Measurements from ENCODE around the gene DTD2. TPM values are rescaled to one million over a fixed set of nuclear protein-coding genes. Genes with fewer than 3 reads are reported as not detected.

DTD2 gene
- total and polyA plus RNA-seq, 2 experiments from 2014 or later = 13.4 to 54.4 TPM

DNA sequence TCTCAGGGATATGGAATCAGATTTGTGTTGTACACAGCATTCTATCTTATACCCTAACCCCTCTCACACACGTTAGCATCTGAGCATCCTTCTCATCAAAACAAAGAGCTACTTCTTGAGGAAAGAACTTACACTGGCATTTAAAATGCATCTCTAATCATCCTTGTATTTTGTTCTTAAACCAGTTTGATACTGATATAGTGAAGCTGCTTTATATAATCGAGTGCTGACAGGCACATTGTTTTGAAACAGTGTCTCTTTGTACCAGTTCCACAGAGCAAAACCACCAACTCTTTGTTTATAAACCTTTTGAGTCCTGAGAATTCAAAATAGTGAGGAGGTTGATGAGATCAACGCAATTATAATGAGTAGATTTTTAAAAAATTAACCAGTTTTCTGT is 21.7 kb upstream of the DTD2 start:
- TF ChIP-seq EZH2 (IDR thresholded peaks at IDR 0.05; ENCODE audit: insufficient read depth, poor library complexity, severe bottlenecking) = no peak
- no peak for TF ChIP-seq EZH2phosphoT487 (IDR thresholded peaks at IDR 0.05; ENCODE audit: insufficient read depth, low read depth)
- H3K27me3 ChIP-seq (replicated peaks; ENCODE audit: insufficient read depth) = no peaks in the 10 kb centered on the region
- DNase-seq = no peak
- in situ Hi-C loops (cut with MboI) = no loop called here
- H4K20me1 ChIP-seq (ENCODE audit: insufficient read depth) = no peaks in the 10 kb centered on the region
- H3K9me3 ChIP-seq (ENCODE audit: low read depth) = no peaks in the 10 kb centered on the region
- H3K4me2 ChIP-seq (ENCODE audit: unreplicated experiment) = no peak overlapping the region
- H3K9me2 ChIP-seq (ENCODE audit: insufficient read depth) = no peaks in the 10 kb centered on the region
- no peaks in the 10 kb centered on the region for H3K4me1 ChIP-seq (ENCODE audit: insufficient read depth)
- no peaks in the 10 kb centered on the region for H3K36me3 ChIP-seq (ENCODE audit: low read depth)
- H2AFZ ChIP-seq = no peak overlapping the region
- no peaks in the 10 kb centered on the region for H3F3A ChIP-seq (ENCODE audit: insufficient read depth)
- WGBS, 2 experiments (ENCODE audit: low coverage in 1 of 2, low lambda C conversion rate in 2 of 2, missing lambda C conversion rate in 2 of 2) = 57 to 66% methylated on average over 3 of the region's 3 CpGs
- no peak overlapping the region for H3K4me3 ChIP-seq
- no peaks in the 10 kb centered on the region for H3K79me2 ChIP-seq (ENCODE audit: insufficient read depth)
- H3K27ac ChIP-seq = no peak overlapping the region
- no peak overlapping the region for H3K9ac ChIP-seq

GRCh38 chr14:31477248-31477647 is 19.9 kb upstream of the DTD2 start:
- Histone ChIP-seq H3K27ac (no peak overlapping the region), H3K79me2 (ENCODE audit: insufficient read depth) (no peaks in the 10 kb centered on the region), H3K4me2 (ENCODE audit: unreplicated experiment) (no peak overlapping the region), H3K9ac (no peak overlapping the region), H3K36me3 (ENCODE audit: low read depth) (no peaks in the 10 kb centered on the region), H3K4me3 (no peak overlapping the region), H3K27me3 (replicated peaks; ENCODE audit: insufficient read depth) (no peaks in the 10 kb centered on the region), H3K9me2 (ENCODE audit: insufficient read depth) (no peaks in the 10 kb centered on the region), H3F3A (ENCODE audit: insufficient read depth) (no peaks in the 10 kb centered on the region), H4K20me1 (ENCODE audit: insufficient read depth) (no peaks in the 10 kb centered on the region), H3K4me1 (ENCODE audit: insufficient read depth) (no peaks in the 10 kb centered on the region), H3K9me3 (ENCODE audit: low read depth) (no peaks in the 10 kb centered on the region), H2AFZ (no peak overlapping the region)
- no peak for DNase-seq
- 75% methylated on average over 6 of the region's 6 CpGs for whole genome bisulfite sequencing, 2 experiments (ENCODE audit: low coverage in 1 of 2, low lambda C conversion rate in 2 of 2, missing lambda C conversion rate in 2 of 2)
- TF ChIP-seq EZH2phosphoT487 (IDR thresholded peaks at IDR 0.05; ENCODE audit: insufficient read depth, low read depth) (no peak), EZH2 (IDR thresholded peaks at IDR 0.05; ENCODE audit: insufficient read depth, poor library complexity, severe bottlenecking) (no peak)
- in situ Hi-C loops (cut with MboI) = no loop called here

- Histone ChIP-seq H3K79me2 (ENCODE audit: insufficient read depth) (no peaks in the 10 kb centered on the region), H3K9me2 (ENCODE audit: insufficient read depth) (no peaks in the 10 kb centered on the region), H3K9me3 (ENCODE audit: low read depth) (no peaks in the 10 kb centered on the region), H3K4me3 (no peak overlapping the region), H4K20me1 (ENCODE audit: insufficient read depth) (no peaks in the 10 kb centered on the region), H2AFZ (no peak overlapping the region), H3K27me3 (replicated peaks; ENCODE audit: insufficient read depth) (no peaks in the 10 kb centered on the region), H3K27ac (no peak overlapping the region), H3K36me3 (ENCODE audit: low read depth) (no peaks in the 10 kb centered on the region), H3K9ac (no peak overlapping the region), H3K4me2 (ENCODE audit: unreplicated experiment) (no peak overlapping the region), H3K4me1 (ENCODE audit: insufficient read depth) (no peaks in the 10 kb centered on the region), H3F3A (ENCODE audit: insufficient read depth) (no peaks in the 10 kb centered on the region)
- DNase-seq = peak; percentile 19
- in situ Hi-C loops (cut with MboI) = no loop called here
- no peak for TF ChIP-seq EZH2 (IDR thresholded peaks at IDR 0.05; ENCODE audit: insufficient read depth, poor library complexity, severe bottlenecking)
- no peak for TF ChIP-seq EZH2phosphoT487 (IDR thresholded peaks at IDR 0.05; ENCODE audit: insufficient read depth, low read depth)
- WGBS, 2 experiments (ENCODE audit: low coverage in 1 of 2, low lambda C conversion rate in 2 of 2, missing lambda C conversion rate in 2 of 2) = 62 to 63% methylated on average over 4 of the region's 4 CpGs
These were observed 19.0 kb upstream of the DTD2 start for GRCh38 chr14:31476131-31476866.

DNA sequence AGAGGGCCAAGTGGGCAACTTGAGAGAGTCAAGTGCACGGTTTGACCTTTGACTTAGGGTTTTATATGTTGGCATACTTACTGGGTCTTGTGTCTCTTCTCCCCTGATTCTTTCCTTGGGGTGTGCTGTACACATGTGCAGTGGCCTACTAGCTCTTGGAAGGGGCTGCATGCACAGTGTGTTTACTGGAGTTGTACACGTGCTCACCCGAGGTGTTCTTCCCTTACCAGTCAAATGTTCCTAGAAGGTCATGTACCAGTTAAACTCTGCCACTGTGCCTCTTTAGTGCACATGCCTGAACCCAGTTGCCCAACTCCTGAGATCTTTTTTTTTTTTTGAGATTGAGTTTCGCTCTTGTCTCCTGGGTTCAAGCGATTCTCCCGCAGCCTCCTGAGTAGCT is 9.2 kb upstream of the DTD2 start:
- in situ Hi-C loops (cut with MboI) = no loop called here

More for the DNA sequence above, 9.2 kb upstream of the DTD2 start:
- WGBS, 2 experiments (ENCODE audit: low coverage in 1 of 2, low lambda C conversion rate in 2 of 2, missing lambda C conversion rate in 2 of 2) = 84 to 89% methylated on average over 6 of the region's 6 CpGs
- Histone ChIP-seq H3K9me2 (ENCODE audit: insufficient read depth) (no peaks in the 10 kb centered on the region), H3K4me2 (ENCODE audit: unreplicated experiment) (no peak overlapping the region), H3K79me2 (ENCODE audit: insufficient read depth) (no peaks in the 10 kb centered on the region), H3K9ac (no peak overlapping the region), H3K9me3 (ENCODE audit: low read depth) (no peaks in the 10 kb centered on the region), H2AFZ (no peak overlapping the region), H3F3A (ENCODE audit: insufficient read depth) (peaks cover 3% of the 10 kb centered on the region; the same call in 1 of the 2 replicates), H3K4me3 (no peak overlapping the region), H3K36me3 (ENCODE audit: low read depth) (no peaks in the 10 kb centered on the region), H3K4me1 (ENCODE audit: insufficient read depth) (peaks cover 10% of the 10 kb centered on the region; the same call in 1 of the 2 replicates), H3K27ac (no peak overlapping the region), H4K20me1 (ENCODE audit: insufficient read depth) (no peaks in the 10 kb centered on the region), H3K27me3 (replicated peaks; ENCODE audit: insufficient read depth) (no peaks in the 10 kb centered on the region; the same call in 1 of the 2 replicates)
- no peak for DNase-seq
- TF ChIP-seq EZH2phosphoT487 (IDR thresholded peaks at IDR 0.05; ENCODE audit: insufficient read depth, low read depth) (no peak), EZH2 (IDR thresholded peaks at IDR 0.05; ENCODE audit: insufficient read depth, poor library complexity, severe bottlenecking) (no peak)

Data from GM23248 (cell line).